Measurements from ENCODE around the gene ASMTL. TPM values are rescaled to one million over a fixed set of nuclear protein-coding genes. Genes with fewer than 3 reads are reported as not detected.
A peak's percentile ranks its signal among the peaks of the same experiment; 100 is the strongest.
"Not testable (repeated sequence)": the region's sequence is repeated elsewhere in the genome, so short reads cannot be mapped to it uniquely, and the experiment has no call there.

The ASMTL gene
- total RNA-seq, 6 experiments from 2014 or later, result 26.8 to 35.1 (median 32.8) TPM

DNA sequence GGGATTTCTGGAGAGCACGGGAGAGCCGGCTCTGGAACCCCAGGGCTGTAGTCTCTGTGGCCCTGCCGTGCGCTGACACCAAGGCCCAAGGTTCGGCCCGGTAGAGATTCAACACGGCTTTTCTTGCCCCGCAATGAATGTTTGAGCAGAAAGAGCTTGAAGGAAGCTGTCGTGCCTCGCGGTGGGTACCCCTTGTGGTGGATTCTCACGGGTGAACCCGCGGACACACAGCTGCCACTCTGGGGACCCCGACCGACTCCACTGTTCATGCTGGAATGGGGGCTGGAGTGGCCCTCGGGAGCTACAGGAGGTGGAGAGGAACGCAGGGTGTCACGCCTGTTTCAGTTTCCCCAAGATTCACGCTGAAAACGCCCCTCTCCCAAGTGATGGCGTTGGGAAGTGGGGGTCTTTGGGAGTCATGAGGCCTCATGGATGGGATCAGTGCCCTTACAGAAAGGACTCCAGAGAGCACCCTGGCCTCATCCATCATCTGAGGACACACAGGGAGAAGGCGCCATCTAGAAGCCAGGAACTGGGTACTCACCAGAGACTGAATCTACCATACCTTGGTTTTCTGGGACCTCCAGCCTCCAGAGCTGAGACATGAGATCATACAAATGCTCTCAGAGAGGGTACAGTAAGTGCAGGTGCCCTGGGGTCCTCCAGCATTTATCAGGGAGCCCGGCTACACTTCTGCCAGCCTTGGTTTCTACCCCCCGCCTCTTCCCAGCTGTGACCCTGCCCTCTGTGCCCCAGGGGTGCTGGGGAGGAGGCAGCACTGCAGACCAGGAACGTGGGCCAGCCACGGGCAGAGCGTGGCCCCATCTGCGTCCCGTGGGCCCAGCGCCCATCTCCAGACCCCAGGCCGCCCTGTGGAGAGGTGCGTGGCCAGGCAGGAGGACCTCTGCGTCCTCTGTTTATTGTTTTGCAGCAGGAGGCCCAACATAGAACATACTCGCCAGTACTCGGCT, 67.2 kb downstream of the ASMTL start:
- Mint-ChIP-seq H3K4me3 (no peak overlapping the region), H3K4me1 (ENCODE audit: low read depth) (peaks cover 22% of the 10 kb centered on the region), H3K27ac (0 out of 2 replicates have a peak overlapping the region, but pooled peaks have one; percentile 13), H3K9me3 (no peaks in the 10 kb centered on the region), H3K27me3 (ENCODE audit: insufficient read depth) (peaks cover 22% of the 10 kb centered on the region), H3K36me3 (ENCODE audit: low read depth) (peaks cover 45% of the 10 kb centered on the region)
- no peak for DNase-seq
- TF ChIP-seq, protein P1, sequence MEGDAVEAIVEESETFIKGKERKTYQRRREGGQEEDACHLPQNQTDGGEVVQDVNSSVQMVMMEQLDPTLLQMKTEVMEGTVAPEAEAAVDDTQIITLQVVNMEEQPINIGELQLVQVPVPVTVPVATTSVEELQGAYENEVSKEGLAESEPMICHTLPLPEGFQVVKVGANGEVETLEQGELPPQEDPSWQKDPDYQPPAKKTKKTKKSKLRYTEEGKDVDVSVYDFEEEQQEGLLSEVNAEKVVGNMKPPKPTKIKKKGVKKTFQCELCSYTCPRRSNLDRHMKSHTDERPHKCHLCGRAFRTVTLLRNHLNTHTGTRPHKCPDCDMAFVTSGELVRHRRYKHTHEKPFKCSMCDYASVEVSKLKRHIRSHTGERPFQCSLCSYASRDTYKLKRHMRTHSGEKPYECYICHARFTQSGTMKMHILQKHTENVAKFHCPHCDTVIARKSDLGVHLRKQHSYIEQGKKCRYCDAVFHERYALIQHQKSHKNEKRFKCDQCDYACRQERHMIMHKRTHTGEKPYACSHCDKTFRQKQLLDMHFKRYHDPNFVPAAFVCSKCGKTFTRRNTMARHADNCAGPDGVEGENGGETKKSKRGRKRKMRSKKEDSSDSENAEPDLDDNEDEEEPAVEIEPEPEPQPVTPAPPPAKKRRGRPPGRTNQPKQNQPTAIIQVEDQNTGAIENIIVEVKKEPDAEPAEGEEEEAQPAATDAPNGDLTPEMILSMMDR (IDR thresholded peaks at IDR 0.05), result peak; percentile 26; the same call in 1 of the 2 replicates

- Mint-ChIP-seq H3K27me3 (ENCODE audit: insufficient read depth) (peaks cover 22% of the 10 kb centered on the region), H3K4me3 (no peak overlapping the region), H3K9me3 (no peaks in the 10 kb centered on the region), H3K27ac (peak overlapping the region; percentile 45; the same call in 1 of the 2 replicates), H3K36me3 (ENCODE audit: low read depth) (peaks cover 45% of the 10 kb centered on the region), H3K4me1 (ENCODE audit: low read depth) (peaks cover 22% of the 10 kb centered on the region)
- no peak for DNase-seq
- TF ChIP-seq, protein P1 (IDR thresholded peaks at IDR 0.05), result no peak
These were observed 68.0 kb downstream of the ASMTL start for GRCh38 chrX:1384658-1385252.

DNA sequence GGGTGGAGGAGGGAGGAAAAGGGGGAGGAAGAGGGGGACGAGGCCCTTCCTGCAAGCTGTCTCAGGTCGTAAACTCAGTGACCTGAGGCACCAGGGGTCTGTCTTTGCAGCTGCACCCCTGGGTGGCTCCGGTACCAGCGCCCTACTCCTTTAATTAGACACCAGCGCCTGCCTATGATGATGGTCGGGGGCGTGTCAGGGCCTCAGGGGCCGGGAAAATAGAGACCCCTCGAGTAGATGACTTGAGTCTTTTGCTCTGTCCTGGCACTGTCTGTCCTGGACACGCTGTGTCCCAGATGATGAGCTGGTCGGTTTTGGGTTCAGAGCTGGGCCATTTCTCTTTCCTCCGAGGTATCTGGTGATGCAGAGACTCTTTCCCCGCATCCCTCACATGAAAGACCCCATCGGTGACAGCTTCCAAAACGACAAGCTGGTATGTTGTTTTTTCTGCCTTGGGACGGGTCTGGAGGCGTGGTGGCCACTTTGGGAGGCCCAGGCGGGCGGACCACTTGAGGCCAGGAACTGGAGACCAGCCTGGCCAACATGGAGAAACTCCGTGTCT, 72.0 kb downstream of the ASMTL start:
- TF ChIP-seq, protein P1 (IDR thresholded peaks at IDR 0.05), result no peak
- Mint-ChIP-seq H3K27ac (0 out of 2 replicates have a peak overlapping the region, but pooled peaks have one; percentile 21), H3K9me3 (no peaks in the 10 kb centered on the region), H3K27me3 (ENCODE audit: insufficient read depth) (peaks cover 26% of the 10 kb centered on the region), H3K36me3 (ENCODE audit: low read depth) (peaks cover 20% of the 10 kb centered on the region; the same call in 1 of the 2 replicates), H3K4me3 (no peak overlapping the region), H3K4me1 (ENCODE audit: low read depth) (peaks cover 9% of the 10 kb centered on the region; the same call in 1 of the 2 replicates)
- no peak for DNase-seq

GRCh38 chrX:1378306-1378759, 74.4 kb downstream of the ASMTL start:
- TF ChIP-seq, protein P1 (IDR thresholded peaks at IDR 0.05), result no peak
- H3K27ac Mint-ChIP-seq, result no peak overlapping the region
- no peak overlapping the region for H3K4me3 Mint-ChIP-seq
- H3K27me3 Mint-ChIP-seq (ENCODE audit: insufficient read depth), result peaks cover 22% of the 10 kb centered on the region
- peaks cover 3% of the 10 kb centered on the region; the same call in 1 of the 2 replicates for H3K36me3 Mint-ChIP-seq (ENCODE audit: low read depth)
- peaks cover 1% of the 10 kb centered on the region; the same call in 1 of the 2 replicates for H3K4me1 Mint-ChIP-seq (ENCODE audit: low read depth)
- DNase-seq, result no peak
- H3K9me3 Mint-ChIP-seq, result no peaks in the 10 kb centered on the region

DNA sequence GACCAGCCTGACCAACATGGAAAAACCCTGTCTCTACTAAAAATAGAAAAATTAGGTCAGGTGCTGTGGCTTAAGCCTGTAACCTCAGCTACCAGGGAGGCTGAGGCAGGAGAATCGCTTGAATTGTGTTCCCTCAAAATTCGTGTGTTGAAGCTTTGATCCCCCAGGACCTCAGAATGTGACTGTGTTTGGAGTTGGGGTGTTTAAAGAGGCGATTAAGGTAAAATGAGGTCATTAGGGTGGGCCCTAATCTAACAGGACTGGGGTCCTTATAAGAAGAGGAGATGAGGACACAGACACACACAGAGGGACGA, 84.4 kb downstream of the ASMTL start:
- no peak for DNase-seq
- peaks cover 2% of the 10 kb centered on the region; the same call in 1 of the 2 replicates for H3K27me3 Mint-ChIP-seq (ENCODE audit: insufficient read depth)
- H3K36me3 Mint-ChIP-seq (ENCODE audit: low read depth), result no peaks in the 10 kb centered on the region
- no peaks in the 10 kb centered on the region for H3K4me1 Mint-ChIP-seq (ENCODE audit: low read depth)
- no peaks in the 10 kb centered on the region for H3K9me3 Mint-ChIP-seq
- no peak overlapping the region for H3K27ac Mint-ChIP-seq
- no peak overlapping the region for H3K4me3 Mint-ChIP-seq
- TF ChIP-seq, protein P1 (IDR thresholded peaks at IDR 0.05), result no peak

DNA sequence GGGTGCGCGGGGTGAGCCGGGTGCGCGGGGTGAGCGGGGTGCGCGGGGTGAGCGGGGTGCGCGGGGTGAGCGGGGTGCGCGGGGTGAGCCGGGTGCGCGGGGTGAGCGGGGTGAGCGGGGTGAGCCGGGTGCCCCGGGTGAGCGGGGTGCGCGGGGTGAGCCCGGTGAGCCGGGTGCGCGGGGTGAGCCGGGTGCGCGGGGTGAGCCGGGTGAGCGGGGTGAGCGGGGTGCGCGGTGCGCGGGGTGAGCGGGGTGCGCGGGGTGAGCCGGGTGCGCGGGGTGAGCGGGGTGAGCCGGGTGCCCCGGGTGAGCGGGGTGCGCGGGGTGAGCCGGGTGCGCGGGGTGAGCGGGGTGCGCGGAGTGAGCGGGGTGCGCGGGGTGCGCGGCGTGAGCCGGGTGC, 86.3 kb downstream of the ASMTL start:
- not testable (repeated sequence) for H3K36me3 Mint-ChIP-seq (ENCODE audit: low read depth); H3K4me3 Mint-ChIP-seq; DNase-seq; H3K27me3 Mint-ChIP-seq (ENCODE audit: insufficient read depth); H3K27ac Mint-ChIP-seq; H3K9me3 Mint-ChIP-seq; H3K4me1 Mint-ChIP-seq (ENCODE audit: low read depth)

Data from HFFc6 (cell line).